ENCODE measurements around the gene USP22.

Gene USP22

GRCh38 chr17:20965492-20965891, 77.3 kb downstream of the USP22 start:
- in situ Hi-C loops (cut with MboI; ENCODE audit: low sequenced_read_pairs), result no loop called here

DNA sequence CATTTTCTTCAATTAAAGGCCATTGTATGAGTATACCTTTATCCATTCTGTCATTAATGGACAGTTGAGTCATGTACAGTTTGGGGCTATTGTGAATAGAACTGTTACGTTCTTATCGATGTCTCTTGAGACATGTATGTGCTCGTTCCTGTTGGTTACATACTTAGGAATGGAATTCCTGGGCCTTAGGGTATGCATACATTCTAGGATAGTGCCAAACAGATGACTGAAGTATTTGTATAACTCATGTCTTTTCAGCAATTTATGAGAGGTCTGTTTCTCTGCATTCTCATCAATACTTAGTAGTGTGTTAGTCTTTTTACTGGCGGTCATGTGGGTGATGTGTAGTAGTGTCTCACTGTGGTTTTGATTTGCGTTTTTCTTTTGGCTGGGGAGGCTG, 81.2 kb downstream of the USP22 start:
- in situ Hi-C loops (cut with MboI; ENCODE audit: low sequenced_read_pairs), result no loop called here

GRCh38 chr17:20960871-20961270, 81.9 kb downstream of the USP22 start:
- in situ Hi-C loops (cut with MboI; ENCODE audit: low sequenced_read_pairs), result no loop called here

DNA sequence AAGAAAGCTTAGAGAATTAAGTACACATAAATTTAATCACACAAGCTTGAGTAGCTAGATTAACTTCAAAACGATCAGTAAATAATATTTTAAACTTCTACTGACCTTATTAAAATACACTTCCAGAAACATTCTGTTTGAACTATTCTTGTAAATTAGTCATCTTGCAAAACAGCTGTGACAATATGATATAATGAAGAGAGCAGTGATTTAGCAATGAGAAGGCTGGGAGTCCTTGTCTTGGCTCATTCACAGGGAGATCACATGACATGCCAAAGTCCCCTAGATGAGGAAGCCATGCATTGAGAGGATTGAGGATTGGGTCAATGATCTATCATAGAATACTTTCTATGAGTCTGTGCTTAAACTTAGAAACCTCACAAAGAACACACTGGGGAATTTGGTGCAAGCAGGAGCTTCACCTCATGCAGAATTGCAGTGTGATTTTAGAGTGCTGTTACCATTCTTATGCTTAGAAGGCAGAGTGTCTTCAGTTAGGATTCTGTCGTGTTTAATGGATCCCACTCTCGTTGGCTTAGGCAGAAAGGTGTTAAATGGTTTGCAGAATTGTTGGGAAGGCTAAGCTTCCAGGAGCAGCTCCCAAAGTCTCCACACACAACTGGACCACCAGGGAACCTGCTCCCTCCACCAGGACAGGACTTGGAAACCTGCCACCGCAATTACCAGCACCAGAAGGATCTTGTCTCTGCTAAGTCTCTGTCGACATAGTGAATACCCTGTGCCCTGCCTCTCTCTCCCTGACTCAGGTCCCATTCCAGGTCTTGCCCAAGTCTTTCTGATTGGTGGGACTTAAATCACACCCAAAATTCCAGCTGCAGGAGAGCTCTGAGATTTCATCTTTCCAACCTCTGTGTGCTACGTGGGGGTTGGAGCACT, 87.1 kb downstream of the USP22 start:
- in situ Hi-C loops (cut with MboI; ENCODE audit: low sequenced_read_pairs), result no loop called here

GRCh38 chr17:20954794-20955193, 88.0 kb downstream of the USP22 start:
- in situ Hi-C loops (cut with MboI; ENCODE audit: low sequenced_read_pairs), result no loop called here

GRCh38 chr17:20952183-20952582, 90.6 kb downstream of the USP22 start:
- in situ Hi-C loops (cut with MboI; ENCODE audit: low sequenced_read_pairs), result no loop called here
